ENCODE measurements around the gene TMCO4.

TMCO4 gene

DNA sequence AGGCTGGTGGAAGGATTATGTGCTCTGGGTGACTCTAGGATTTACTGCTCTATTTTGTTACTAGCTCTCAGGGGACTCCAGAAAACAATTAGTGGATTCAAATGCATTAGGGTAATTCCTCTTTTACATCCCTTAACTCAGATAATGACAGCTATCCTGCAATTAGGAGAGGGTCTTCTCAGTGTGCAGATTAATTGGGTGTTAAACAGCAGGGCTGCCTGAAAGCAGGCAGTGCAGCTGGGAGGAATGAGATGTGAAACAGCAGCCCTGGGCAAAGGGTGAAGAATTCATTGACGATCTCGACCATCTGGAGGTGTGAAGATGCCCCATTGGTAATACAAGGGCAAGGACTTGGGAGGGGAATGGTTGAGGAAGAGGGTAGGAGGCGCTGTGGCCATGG, 68.9 kb downstream of the TMCO4 start:
- H3K27me3 ChIP-seq (ENCODE audit: insufficient read depth, low read length): no peaks in the 10 kb centered on the region
- no peaks in the 10 kb centered on the region for H3K36me3 ChIP-seq (ENCODE audit: insufficient read depth, low read length)
- H3K79me2 ChIP-seq (ENCODE audit: insufficient read depth, low read length): no peaks in the 10 kb centered on the region
- no peaks in the 10 kb centered on the region for H4K20me1 ChIP-seq (ENCODE audit: insufficient read depth, low read length)
- no peaks in the 10 kb centered on the region for H3K9me2 ChIP-seq (ENCODE audit: low read depth, low read length)
- H3K9ac ChIP-seq (ENCODE audit: low read length): no peak overlapping the region
- H3K27ac ChIP-seq (ENCODE audit: low read depth, low read length, poor library complexity, severe bottlenecking): no peak overlapping the region
- no peak for TF ChIP-seq EZH2 (IDR thresholded peaks at IDR 0.05; ENCODE audit: borderline replicate concordance, low read length)
- TF ChIP-seq, protein P1, sequence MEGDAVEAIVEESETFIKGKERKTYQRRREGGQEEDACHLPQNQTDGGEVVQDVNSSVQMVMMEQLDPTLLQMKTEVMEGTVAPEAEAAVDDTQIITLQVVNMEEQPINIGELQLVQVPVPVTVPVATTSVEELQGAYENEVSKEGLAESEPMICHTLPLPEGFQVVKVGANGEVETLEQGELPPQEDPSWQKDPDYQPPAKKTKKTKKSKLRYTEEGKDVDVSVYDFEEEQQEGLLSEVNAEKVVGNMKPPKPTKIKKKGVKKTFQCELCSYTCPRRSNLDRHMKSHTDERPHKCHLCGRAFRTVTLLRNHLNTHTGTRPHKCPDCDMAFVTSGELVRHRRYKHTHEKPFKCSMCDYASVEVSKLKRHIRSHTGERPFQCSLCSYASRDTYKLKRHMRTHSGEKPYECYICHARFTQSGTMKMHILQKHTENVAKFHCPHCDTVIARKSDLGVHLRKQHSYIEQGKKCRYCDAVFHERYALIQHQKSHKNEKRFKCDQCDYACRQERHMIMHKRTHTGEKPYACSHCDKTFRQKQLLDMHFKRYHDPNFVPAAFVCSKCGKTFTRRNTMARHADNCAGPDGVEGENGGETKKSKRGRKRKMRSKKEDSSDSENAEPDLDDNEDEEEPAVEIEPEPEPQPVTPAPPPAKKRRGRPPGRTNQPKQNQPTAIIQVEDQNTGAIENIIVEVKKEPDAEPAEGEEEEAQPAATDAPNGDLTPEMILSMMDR (IDR thresholded peaks at IDR 0.05; ENCODE audit: low read length): no peak
- H3K4me3 ChIP-seq (ENCODE audit: low read depth, low read length, poor library complexity, severe bottlenecking): no peak overlapping the region
- no peaks in the 10 kb centered on the region for H3K9me3 ChIP-seq (ENCODE audit: low read length)
- no peak overlapping the region for H3K4me2 ChIP-seq (ENCODE audit: low read length)
- no peak overlapping the region for H2AFZ ChIP-seq (ENCODE audit: low read length)
- no peaks in the 10 kb centered on the region for H3F3A ChIP-seq (ENCODE audit: insufficient read depth, low read length)
- H3K4me1 ChIP-seq (ENCODE audit: insufficient read depth, low read length, severe bottlenecking): no peaks in the 10 kb centered on the region

DNA sequence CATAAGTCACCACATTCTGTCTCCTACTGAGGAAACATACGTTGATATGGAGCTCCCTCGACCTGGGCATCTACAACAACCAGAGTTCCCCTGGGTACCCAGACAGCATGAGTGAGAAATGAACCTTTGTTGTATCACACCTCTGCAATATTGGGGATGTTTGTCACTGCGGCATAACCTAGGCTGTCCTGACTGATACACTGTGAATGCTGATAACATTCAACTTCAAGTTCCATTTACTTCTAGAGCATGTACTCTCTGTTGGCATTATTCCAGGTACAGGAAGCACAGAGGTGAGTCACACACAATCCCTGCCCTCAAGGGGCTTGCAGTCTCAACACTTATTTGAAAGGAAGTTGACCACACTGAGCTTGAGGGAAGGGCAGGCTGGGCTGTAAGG, 69.5 kb downstream of the TMCO4 start:
- Histone ChIP-seq H3K4me2 (ENCODE audit: low read length) (no peak overlapping the region), H2AFZ (ENCODE audit: low read length) (no peak overlapping the region), H3F3A (ENCODE audit: insufficient read depth, low read length) (no peaks in the 10 kb centered on the region), H3K9ac (ENCODE audit: low read length) (no peak overlapping the region), H3K9me3 (ENCODE audit: low read length) (no peaks in the 10 kb centered on the region), H3K4me3 (ENCODE audit: low read depth, low read length, poor library complexity, severe bottlenecking) (no peak overlapping the region), H3K4me1 (ENCODE audit: insufficient read depth, low read length, severe bottlenecking) (no peaks in the 10 kb centered on the region), H3K9me2 (ENCODE audit: low read depth, low read length) (no peaks in the 10 kb centered on the region), H3K36me3 (ENCODE audit: insufficient read depth, low read length) (no peaks in the 10 kb centered on the region), H3K27me3 (ENCODE audit: insufficient read depth, low read length) (no peaks in the 10 kb centered on the region), H3K79me2 (ENCODE audit: insufficient read depth, low read length) (no peaks in the 10 kb centered on the region), H3K27ac (ENCODE audit: low read depth, low read length, poor library complexity, severe bottlenecking) (no peak overlapping the region), H4K20me1 (ENCODE audit: insufficient read depth, low read length) (no peaks in the 10 kb centered on the region)
- TF ChIP-seq EZH2 (IDR thresholded peaks at IDR 0.05; ENCODE audit: borderline replicate concordance, low read length): no peak
- TF ChIP-seq, protein P1 (IDR thresholded peaks at IDR 0.05; ENCODE audit: low read length): no peak

DNA sequence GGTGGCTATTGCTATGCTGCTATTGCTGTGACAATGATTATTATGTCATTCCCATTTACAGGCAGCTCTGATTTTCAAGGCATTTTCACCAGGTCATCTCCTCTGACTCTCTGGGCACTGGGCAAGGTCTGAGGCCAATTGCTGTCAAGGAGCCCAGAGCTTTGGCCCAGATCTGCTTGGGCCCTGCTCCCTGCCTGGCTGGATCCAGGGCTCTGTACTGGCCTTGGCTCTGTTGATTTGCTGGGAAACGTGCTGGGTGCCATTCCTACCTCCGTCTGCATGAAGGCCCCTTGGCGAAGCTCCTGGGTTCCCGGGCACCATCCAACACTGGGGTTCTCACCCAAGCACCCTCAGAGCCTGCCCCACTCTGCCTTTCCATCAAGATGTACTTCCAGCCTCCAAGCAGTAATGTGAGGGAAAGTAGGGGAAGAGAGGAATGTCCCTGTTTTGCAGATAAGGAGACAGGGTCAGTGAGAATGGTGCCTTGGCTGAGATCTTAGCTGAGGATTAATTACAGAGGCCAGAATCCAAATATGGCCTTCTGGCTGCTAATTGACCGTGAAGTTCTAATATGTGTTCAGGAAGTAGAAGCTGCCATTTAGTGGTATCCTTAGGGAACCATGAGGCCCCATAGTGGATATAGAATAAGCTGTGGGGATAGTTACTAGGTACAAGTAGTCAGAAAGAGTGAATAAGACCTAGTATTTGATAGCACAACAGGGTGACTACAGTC, 71.1 kb downstream of the TMCO4 start:
- no peaks in the 10 kb centered on the region for H4K20me1 ChIP-seq (ENCODE audit: insufficient read depth, low read length)
- H3K79me2 ChIP-seq (ENCODE audit: insufficient read depth, low read length): no peaks in the 10 kb centered on the region
- H3K4me1 ChIP-seq (ENCODE audit: insufficient read depth, low read length, severe bottlenecking): no peaks in the 10 kb centered on the region
- no peaks in the 10 kb centered on the region for H3K9me2 ChIP-seq (ENCODE audit: low read depth, low read length)
- H3K27ac ChIP-seq (ENCODE audit: low read depth, low read length, poor library complexity, severe bottlenecking): no peak overlapping the region
- H3K4me2 ChIP-seq (ENCODE audit: low read length): no peak overlapping the region
- H3K9me3 ChIP-seq (ENCODE audit: low read length): no peaks in the 10 kb centered on the region
- no peaks in the 10 kb centered on the region for H3K27me3 ChIP-seq (ENCODE audit: insufficient read depth, low read length)
- no peak overlapping the region for H3K9ac ChIP-seq (ENCODE audit: low read length)
- H3F3A ChIP-seq (ENCODE audit: insufficient read depth, low read length): no peaks in the 10 kb centered on the region
- no peak overlapping the region for H2AFZ ChIP-seq (ENCODE audit: low read length)
- TF ChIP-seq, protein P1 (IDR thresholded peaks at IDR 0.05; ENCODE audit: low read length): no peak
- no peak for TF ChIP-seq EZH2 (IDR thresholded peaks at IDR 0.05; ENCODE audit: borderline replicate concordance, low read length)
- no peaks in the 10 kb centered on the region for H3K36me3 ChIP-seq (ENCODE audit: insufficient read depth, low read length)
- H3K4me3 ChIP-seq (ENCODE audit: low read depth, low read length, poor library complexity, severe bottlenecking): no peak overlapping the region
